Right ventricle myocardium superior (tissue), 1 donor: ENCODE data around the gene ALPK3. TPM values are rescaled to one million over a fixed set of nuclear protein-coding genes. Genes with fewer than 3 reads are reported as not detected.

ENCODE experiments used
- ATAC-seq: fragments of 200-7000 bp; cut with Tn5 transposase; one replicate; pipeline ENCODE4 v1.9.1; 2020; ENCODE audit warnings: mild to moderate bottlenecking; ENCODE audit not compliant: poor library complexity
- DNase-seq: peaks from one replicate; pipeline ENCODE4 v3.0.0-alpha.2; 2020
- intact Hi-C: fragments of 100-400 bp; cut with DNase I; formaldehyde crosslinking; loops from one replicate; pipeline ENCODE4 v1.11.2; 2022
- long read RNA-seq: library from polyadenylated mRNA; unstranded; transcript quantifications from one replicate; pipeline ENCODE4 v2.0.0, GENCODE V29; 2021
- total RNA-seq: library from RNA; stranded (reverse); fragmentation: NEBNext Ultra II Directional; extraction: Animal tissue kit (Norgen Biotek cat#: 25700); gene quantifications from one replicate; pipeline ENCODE4 v1.2.1, GENCODE V29; 2021
- donor health status: DM: no; HTN: yes; CAD: no; lungs with severe emphysema.

The ALPK3 gene, protein sequence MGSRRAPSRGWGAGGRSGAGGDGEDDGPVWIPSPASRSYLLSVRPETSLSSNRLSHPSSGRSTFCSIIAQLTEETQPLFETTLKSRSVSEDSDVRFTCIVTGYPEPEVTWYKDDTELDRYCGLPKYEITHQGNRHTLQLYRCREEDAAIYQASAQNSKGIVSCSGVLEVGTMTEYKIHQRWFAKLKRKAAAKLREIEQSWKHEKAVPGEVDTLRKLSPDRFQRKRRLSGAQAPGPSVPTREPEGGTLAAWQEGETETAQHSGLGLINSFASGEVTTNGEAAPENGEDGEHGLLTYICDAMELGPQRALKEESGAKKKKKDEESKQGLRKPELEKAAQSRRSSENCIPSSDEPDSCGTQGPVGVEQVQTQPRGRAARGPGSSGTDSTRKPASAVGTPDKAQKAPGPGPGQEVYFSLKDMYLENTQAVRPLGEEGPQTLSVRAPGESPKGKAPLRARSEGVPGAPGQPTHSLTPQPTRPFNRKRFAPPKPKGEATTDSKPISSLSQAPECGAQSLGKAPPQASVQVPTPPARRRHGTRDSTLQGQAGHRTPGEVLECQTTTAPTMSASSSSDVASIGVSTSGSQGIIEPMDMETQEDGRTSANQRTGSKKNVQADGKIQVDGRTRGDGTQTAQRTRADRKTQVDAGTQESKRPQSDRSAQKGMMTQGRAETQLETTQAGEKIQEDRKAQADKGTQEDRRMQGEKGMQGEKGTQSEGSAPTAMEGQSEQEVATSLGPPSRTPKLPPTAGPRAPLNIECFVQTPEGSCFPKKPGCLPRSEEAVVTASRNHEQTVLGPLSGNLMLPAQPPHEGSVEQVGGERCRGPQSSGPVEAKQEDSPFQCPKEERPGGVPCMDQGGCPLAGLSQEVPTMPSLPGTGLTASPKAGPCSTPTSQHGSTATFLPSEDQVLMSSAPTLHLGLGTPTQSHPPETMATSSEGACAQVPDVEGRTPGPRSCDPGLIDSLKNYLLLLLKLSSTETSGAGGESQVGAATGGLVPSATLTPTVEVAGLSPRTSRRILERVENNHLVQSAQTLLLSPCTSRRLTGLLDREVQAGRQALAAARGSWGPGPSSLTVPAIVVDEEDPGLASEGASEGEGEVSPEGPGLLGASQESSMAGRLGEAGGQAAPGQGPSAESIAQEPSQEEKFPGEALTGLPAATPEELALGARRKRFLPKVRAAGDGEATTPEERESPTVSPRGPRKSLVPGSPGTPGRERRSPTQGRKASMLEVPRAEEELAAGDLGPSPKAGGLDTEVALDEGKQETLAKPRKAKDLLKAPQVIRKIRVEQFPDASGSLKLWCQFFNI (N-terminal part only)
- 114 TPM for total RNA-seq
- long read RNA-seq, full-length matches to known transcripts = 13 of 145 reads
- long read RNA-seq, partial matches to known transcripts = 117 of 145 reads
- long read RNA-seq, other reads (novel, unspliced or antisense) = 15 of 145 reads

- peak; percentile 83 for DNase-seq
- peak; percentile 71 for ATAC-seq
- intact Hi-C loops = loop anchor here (10.0 kb wide), 1 partner anchor 232 kb away; no protein-coding TSS in a partner anchor
Measured at GRCh38 chr15:84816694-84817465, at the start of gene ALPK3. ALPK3 (plus strand) TSS chr15:84817356; CDS start chr15:84817453, 97 bp downstream.

- DNase-seq (no peak), ATAC-seq (no peak)
- intact Hi-C loops = no loop called here
Measured at GRCh38 chr15:84772031-84772430, 45.1 kb upstream of the ALPK3 start.

GRCh38 chr15:84772467-84772866 lies 44.7 kb upstream of the ALPK3 start:
- ATAC-seq = no peak
- intact Hi-C loops = no loop called here

GRCh38 chr15:84773716-84774115 lies 43.4 kb upstream of the ALPK3 start:
- DNase-seq (no peak), ATAC-seq (no peak)
- intact Hi-C loops = no loop called here

More at GRCh38 chr15:84772467-84772866, 44.7 kb upstream of the ALPK3 start:
- no peak for DNase-seq

- ATAC-seq (no peak), DNase-seq (no peak)
- intact Hi-C loops = no loop called here
Measured at GRCh38 chr15:84775867-84776449, 41.2 kb upstream of the ALPK3 start.

GRCh38 chr15:84778194-84778593 lies 39.0 kb upstream of the ALPK3 start:
- intact Hi-C loops = no loop called here
- ATAC-seq (no peak), DNase-seq (no peak)

DNA sequence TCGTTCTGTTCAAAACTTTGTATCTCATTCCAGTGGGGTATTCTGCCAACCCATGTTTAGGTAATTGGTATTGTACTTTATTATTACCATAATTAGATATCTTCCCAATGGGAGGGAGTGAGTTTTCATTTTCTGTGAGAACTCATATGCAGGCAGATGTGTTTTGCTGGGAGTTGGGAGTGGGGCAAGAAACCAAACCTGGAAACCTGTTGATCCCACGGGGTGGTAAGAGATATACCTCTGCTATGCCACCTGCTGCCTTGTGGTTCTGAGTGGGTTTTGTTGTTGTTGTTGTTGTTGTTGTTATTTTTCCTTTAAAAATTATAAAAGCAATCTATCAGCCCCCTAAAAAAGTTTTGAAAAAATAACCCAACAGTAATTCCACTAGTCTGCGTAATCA lies 36.7 kb upstream of the ALPK3 start:
- no peak for DNase-seq
- no peak for ATAC-seq
- intact Hi-C loops = no loop called here

DNA sequence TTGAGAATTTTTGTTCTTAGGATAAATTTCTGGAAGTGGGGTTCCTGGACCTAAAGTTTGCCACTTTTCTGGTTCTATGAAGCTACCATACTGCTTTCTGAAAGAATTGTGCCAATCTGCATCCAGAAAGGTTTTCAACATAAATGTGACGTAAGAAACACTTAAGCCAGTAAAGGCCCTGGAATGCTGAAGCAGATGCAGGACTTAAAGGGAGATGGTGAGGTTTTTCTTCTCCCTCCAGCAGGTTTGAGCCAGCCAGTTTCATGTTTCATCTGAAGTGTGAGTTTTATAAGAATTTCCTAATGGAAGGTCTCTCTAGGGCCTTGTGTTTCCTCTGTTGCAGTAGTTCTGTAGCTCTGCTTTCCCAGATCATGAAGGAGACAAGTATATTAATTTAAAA lies 35.7 kb upstream of the ALPK3 start:
- intact Hi-C loops = no loop called here
- ATAC-seq = no peak
- no peak for DNase-seq

- intact Hi-C loops = no loop called here
- ATAC-seq = no peak
- DNase-seq = no peak
Measured at GRCh38 chr15:84782346-84782745, 34.8 kb upstream of the ALPK3 start.

- intact Hi-C loops = no loop called here
- DNase-seq = no peak
- no peak for ATAC-seq
Measured at GRCh38 chr15:84783493-84784251, 33.5 kb upstream of the ALPK3 start.

DNA sequence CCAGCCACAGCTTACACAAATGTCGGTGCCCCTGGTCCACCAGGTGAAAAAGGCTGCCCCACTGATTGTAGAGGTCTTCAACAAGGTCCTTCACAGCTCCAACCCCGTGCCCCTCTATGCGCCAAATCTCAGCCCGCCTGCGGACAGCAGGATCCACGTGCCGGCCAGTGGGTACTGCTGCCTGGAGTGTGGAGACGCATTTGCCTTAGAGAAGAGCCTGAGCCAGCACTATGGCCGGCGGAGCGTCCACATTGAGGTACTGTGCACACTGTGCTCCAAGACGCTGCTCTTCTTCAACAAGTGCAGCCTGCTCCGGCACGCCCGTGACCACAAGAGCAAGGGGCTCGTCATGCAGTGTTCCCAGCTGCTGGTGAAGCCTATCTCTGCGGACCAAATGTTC lies 32.9 kb upstream of the ALPK3 start:
- ATAC-seq = no peak

DNA sequence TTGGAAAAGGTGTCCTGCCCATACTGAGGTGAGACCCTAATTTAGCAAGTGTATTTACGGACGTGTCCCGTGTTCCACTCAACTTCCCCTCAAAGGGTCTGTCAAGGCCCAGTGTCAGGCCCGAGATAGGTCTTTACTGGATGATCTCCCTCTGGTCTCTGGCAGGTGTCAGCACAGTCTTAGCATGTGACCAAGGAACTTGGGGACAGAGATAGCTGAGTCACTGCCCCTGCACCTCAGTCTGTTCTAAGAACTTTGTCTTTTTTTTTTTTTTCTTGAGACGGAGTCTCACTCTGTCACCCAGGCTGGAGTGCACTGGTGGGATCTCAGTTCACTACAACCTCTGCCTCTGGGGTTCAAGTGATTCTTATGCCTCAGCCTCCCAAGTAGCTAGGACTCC lies 32.1 kb upstream of the ALPK3 start:
- DNase-seq (no peak), ATAC-seq (peak; percentile 15)
- intact Hi-C loops = no loop called here

More for the DNA sequence above, 32.9 kb upstream of the ALPK3 start:
- DNase-seq = no peak
- intact Hi-C loops = no loop called here

- ATAC-seq (no peak), DNase-seq (no peak)
- intact Hi-C loops = no loop called here
Measured at GRCh38 chr15:84788500-84788899, 28.7 kb upstream of the ALPK3 start.

GRCh38 chr15:84789762-84790161 lies 27.4 kb upstream of the ALPK3 start:
- no peak for DNase-seq
- intact Hi-C loops = no loop called here
- no peak for ATAC-seq

DNA sequence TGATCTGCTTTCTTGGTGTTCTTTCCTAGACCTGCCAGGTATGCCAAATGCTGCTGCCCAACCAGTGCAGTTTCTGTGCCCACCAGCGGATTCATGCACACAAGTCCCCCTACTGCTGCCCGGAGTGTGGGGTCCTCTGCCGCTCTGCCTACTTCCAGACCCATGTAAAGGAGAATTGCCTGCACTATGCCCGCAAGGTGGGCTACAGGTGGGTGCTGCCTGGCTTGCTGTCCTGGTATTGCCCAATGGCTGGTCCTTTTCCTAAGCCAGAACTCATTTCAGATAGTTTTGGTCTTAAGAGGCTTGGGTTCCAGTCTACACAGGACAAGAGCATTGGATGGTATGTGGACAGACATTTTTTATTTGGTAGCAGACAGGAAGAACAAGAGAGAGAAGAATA lies 26.5 kb upstream of the ALPK3 start:
- intact Hi-C loops = no loop called here
- DNase-seq (no peak), ATAC-seq (no peak)

GRCh38 chr15:84791763-84792162 lies 25.4 kb upstream of the ALPK3 start:
- ATAC-seq (no peak), DNase-seq (no peak)
- intact Hi-C loops = no loop called here
